B cell (primary cell): ENCODE measurements around the gene LITAFD. TPM values are rescaled to one million over a fixed set of nuclear protein-coding genes. Genes with fewer than 3 reads are reported as not detected.

Experiments used
- ATAC-seq: fragments of 200-7000 bp; cut with Tn5 transposase; one replicate; pipeline ENCODE4 v1.10.0; 2021; ENCODE audit warnings: low read depth, mild to moderate bottlenecking, moderate number of reproducible peaks, moderate library complexity
- CTCF ChIA-PET: fragments of 350-600 bp; sonication (Branson Sonifier 250); formaldehyde crosslinking; loops from one replicate; lab custom pipeline; 2021; ENCODE audit warnings: antibody characterized with exemption, inconsistent platforms; lab: Charles Lee
- POLR2A ChIA-PET: fragments of 350-600 bp; sonication (Branson Sonifier 250); formaldehyde crosslinking; loops from one replicate; lab custom pipeline; 2021; ENCODE audit warnings: antibody characterized with exemption; lab: Charles Lee
- DNase-seq: peaks from one replicate; pipeline ENCODE4 v3.0.0; 2013
- H2AFZ ChIP-seq: 2 replicates; pipeline ENCODE4 v1.6.1; 2012; ENCODE audit warnings: mild to moderate bottlenecking, low read depth, low read length; ENCODE audit not compliant: insufficient read depth, poor library complexity, severe bottlenecking
- H3K27ac ChIP-seq, 2 donors: 1 replicate in 1 of 2; 2 replicates in 1 of 2; pipeline ENCODE4 v1.5.1; 2012 to 2013; ENCODE audit warnings: low read length in 2 of 2, mild to moderate bottlenecking in 2 of 2, moderate library complexity in 1 of 2
- H3K27me3 ChIP-seq, 4 experiments: fragments of 200-600 bp in 1 of 4; sonication (generic) in 1 of 4; replicated peaks in 1 of 4; 1 replicate in 2 of 4; 2 replicates in 2 of 4; pipeline versions ENCODE4 v1.6.1 to v1.7.0; 2013 to 2016; ENCODE audit warnings: low read length in 3 of 4, mild to moderate bottlenecking in 2 of 4, mixed read lengths in 1 of 4, moderate library complexity in 1 of 4; ENCODE audit not compliant: insufficient read depth in 4 of 4, control insufficient read depth in 3 of 4; ENCODE audit errors: control extremely low read depth in 1 of 4
- H3K36me3 ChIP-seq, 2 experiments: replicated peaks in 1 of 2; 1 replicate in 1 of 2; 2 replicates in 1 of 2; pipeline versions ENCODE4 v1.6.1 to v1.7.1; 2013; ENCODE audit warnings: low read length in 1 of 2; ENCODE audit not compliant: insufficient read depth in 2 of 2, control insufficient read depth in 1 of 2; ENCODE audit errors: control extremely low read depth in 1 of 2, extremely low read depth in 1 of 2
- H3K4me1 ChIP-seq, 2 donors: fragments of 200-600 bp in 1 of 2; sonication (generic) in 1 of 2; 1 replicate in 1 of 2; 2 replicates in 1 of 2; pipeline versions ENCODE4 v1.5.1 to v1.6.1; 2013 to 2017; ENCODE audit warnings: low read length in 2 of 2; ENCODE audit not compliant: control insufficient read depth in 2 of 2, insufficient read depth in 2 of 2
- H3K4me2 ChIP-seq: replicated peaks from 2 replicates; pipeline ENCODE3; 2012; ENCODE audit warnings: mild to moderate bottlenecking, low read depth, low read length; ENCODE audit not compliant: poor library complexity, severe bottlenecking
- H3K4me3 ChIP-seq, 5 experiments: fragments of 200-600 bp in 1 of 5; sonication (generic) in 1 of 5; 1 replicate in 3 of 5; 2 replicates in 2 of 5; pipeline versions ENCODE4 v1.5.1 to v1.7.0; 2011 to 2016; ENCODE audit warnings: low read length in 4 of 5, mild to moderate bottlenecking in 4 of 5, low read depth in 2 of 5, control low read depth in 1 of 5, moderate library complexity in 1 of 5; ENCODE audit not compliant: insufficient read depth in 1 of 5; ENCODE audit errors: control extremely low read depth in 1 of 5, extremely low read depth in 1 of 5
- H3K79me2 ChIP-seq: fragments of 200-600 bp; sonication (generic); one replicate; pipeline ENCODE4 v1.6.0; 2016; ENCODE audit warnings: low read length; ENCODE audit not compliant: control insufficient read depth, insufficient read depth
- H3K9ac ChIP-seq: fragments of 200-600 bp; sonication (generic); 2 replicates; pipeline ENCODE4 v1.6.1; 2017; ENCODE audit warnings: mild to moderate bottlenecking, low read length, moderate library complexity
- H3K9me3 ChIP-seq, 3 donors: one replicate each; pipeline versions ENCODE4 v1.6.1 to v1.7.1; 2013; ENCODE audit warnings: low read length in 2 of 3; ENCODE audit not compliant: control insufficient read depth in 2 of 3, insufficient read depth in 1 of 3; ENCODE audit errors: control extremely low read depth in 1 of 3
- H4K20me1 ChIP-seq: 2 replicates; pipeline ENCODE4 v1.6.0; 2012; ENCODE audit warnings: mild to moderate bottlenecking, low read length; ENCODE audit not compliant: insufficient read depth, control insufficient read depth, poor library complexity, severe bottlenecking
- H3K27ac Mint-ChIP-seq: one replicate; pipeline ENCODE4 v1.8.0; 2021; ENCODE audit warnings: mixed read lengths
- H3K27me3 Mint-ChIP-seq: one replicate; pipeline ENCODE4 v1.8.0; 2021; ENCODE audit warnings: mixed read lengths
- H3K4me1 Mint-ChIP-seq: one replicate; pipeline ENCODE4 v1.8.0; 2021; ENCODE audit warnings: mixed read lengths
- H3K4me3 Mint-ChIP-seq: one replicate; pipeline ENCODE4 v1.8.0; 2021; ENCODE audit warnings: mixed read lengths
- H3K9me3 Mint-ChIP-seq: one replicate; pipeline ENCODE4 v1.8.0; 2022; ENCODE audit warnings: mixed read lengths; ENCODE audit not compliant: insufficient read depth
- CTCF ChIP-seq: fragments of 200-600 bp; IDR thresholded peaks from one replicate; pipeline ENCODE4 v1.8.0; 2022; ENCODE audit warnings: antibody characterized with exemption, mild to moderate bottlenecking
- EZH2 ChIP-seq: IDR thresholded peaks from 2 replicates; pipeline ENCODE4 v1.6.1; 2012; ENCODE audit warnings: borderline replicate concordance, low read depth, mild to moderate bottlenecking, moderate library complexity, low read length; ENCODE audit not compliant: insufficient read depth, poor library complexity, severe bottlenecking
- WGBS: methylation state at CpG from one replicate; pipeline ENCODE4 v1.1.5; 2013; ENCODE audit warnings: missing lambda C conversion rate; ENCODE audit not compliant: insufficient coverage; 5-methylcytosine and 5-hydroxymethylcytosine counted together
- intact Hi-C: fragments of 100-400 bp; cut with micrococcal nuclease; formaldehyde crosslinking; loops from one replicate; pipeline ENCODE4 v1.10.0; 2022
- polyA plus RNA-seq: library from polyadenylated mRNA; depleted of rRNA; stranded (reverse); fragments of >200 nt; gene quantifications from 2 replicates; pipeline ENCODE4 v1.2.3, GENCODE V29; 2012
- total RNA-seq, 2 donors: library from RNA; stranded (reverse); fragments of 120-200 nt in 1 of 2; gene quantifications; 1 replicate in 1 of 2; 2 replicates in 1 of 2; pipeline versions ENCODE4 v1.2.3 to v1.2.4, GENCODE V29; 2013 to 2022

Gene LITAFD
- total and polyA plus RNA-seq, 2 donors (not counting 1 experiment from before 2014, with no cell fraction given), result not detected

DNA sequence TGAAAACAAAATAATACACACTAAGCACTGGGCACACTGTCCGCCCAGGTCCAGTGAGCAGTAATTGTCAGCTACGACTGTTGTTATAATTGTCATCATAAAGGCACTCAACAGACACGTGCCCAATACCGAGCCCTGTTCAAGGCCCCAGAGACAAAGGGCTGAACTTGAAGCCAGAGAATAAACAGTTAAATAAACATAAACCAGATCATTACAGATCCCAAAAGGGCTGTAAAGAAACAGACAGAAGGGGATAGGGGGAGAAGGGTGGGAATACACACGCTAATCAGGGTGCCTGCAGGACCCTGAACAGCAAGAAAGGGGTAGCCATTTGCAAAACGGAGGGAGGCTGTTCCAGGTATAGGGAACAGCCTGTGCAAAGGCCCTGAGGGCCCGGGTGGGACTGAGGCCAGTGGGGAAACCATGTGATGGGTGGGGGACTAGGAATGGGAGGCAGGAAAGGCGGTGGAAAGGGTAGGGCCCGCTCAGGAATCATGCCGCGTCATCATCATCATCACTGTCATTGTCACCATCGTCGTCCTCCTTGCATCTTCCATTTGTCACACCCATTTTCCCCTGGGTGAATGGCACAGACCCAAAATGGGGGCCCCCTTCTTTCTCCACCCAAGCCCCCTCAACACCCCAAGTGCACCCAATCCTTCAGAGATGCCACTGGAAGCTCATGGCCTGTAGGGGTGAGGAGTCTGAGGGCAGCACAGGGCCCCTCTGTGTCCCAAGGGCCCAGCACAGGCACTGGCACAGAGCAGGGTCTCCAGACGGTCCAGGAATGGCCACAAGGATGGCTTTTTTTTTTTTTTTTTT lies 19.6 kb upstream of the LITAFD start:
- H3K27ac ChIP-seq, result no peak overlapping the region
- peaks cover 17 to 37% of the 10 kb centered on the region in 2 donors for H3K4me1 ChIP-seq
- peak overlapping the region; percentile 5 for H3K27ac Mint-ChIP-seq
- intact Hi-C loops, result no loop called here
- H3K9me3 ChIP-seq, result no peaks in the 10 kb centered on the region
- H2AFZ ChIP-seq, result no peak overlapping the region
- ChIA-PET CTCF (interaction anchor here (1.8 kb wide), 1 partner anchor 8 kb away, joined by 4 read pairs; no protein-coding TSS in a partner anchor), POLR2A (interaction anchor here (0.6 to 0.7 kb wide), 2 partner anchors 11 to 1886 kb away, joined by 5 read pairs; no protein-coding TSS in a partner anchor)
- no peaks in the 10 kb centered on the region for H3K9me3 Mint-ChIP-seq
- H3K9ac ChIP-seq, result no peak overlapping the region
- H3K27me3 ChIP-seq, result no peaks in the 10 kb centered on the region
- TF ChIP-seq EZH2 (no peak), CTCF (no peak)
- H3K36me3 ChIP-seq, result peaks cover 2 to 13% of the 10 kb centered on the region in 2 experiments
- no peak overlapping the region for H3K4me2 ChIP-seq
- peaks cover 44% of the 10 kb centered on the region for H3K4me1 Mint-ChIP-seq
- WGBS, result 85% methylated on average over 8 of the region's 14 CpGs
- peaks cover 82% of the 10 kb centered on the region for H4K20me1 ChIP-seq
- H3K27me3 Mint-ChIP-seq, result no peaks in the 10 kb centered on the region
- ATAC-seq (no peak), DNase-seq (no peak)
- H3K4me3 Mint-ChIP-seq, result no peak overlapping the region
- H3K79me2 ChIP-seq, result peaks cover 67% of the 10 kb centered on the region
- no peak overlapping the region for H3K4me3 ChIP-seq
